Measurements from ENCODE around the gene FFAR4.

The FFAR4 gene

DNA sequence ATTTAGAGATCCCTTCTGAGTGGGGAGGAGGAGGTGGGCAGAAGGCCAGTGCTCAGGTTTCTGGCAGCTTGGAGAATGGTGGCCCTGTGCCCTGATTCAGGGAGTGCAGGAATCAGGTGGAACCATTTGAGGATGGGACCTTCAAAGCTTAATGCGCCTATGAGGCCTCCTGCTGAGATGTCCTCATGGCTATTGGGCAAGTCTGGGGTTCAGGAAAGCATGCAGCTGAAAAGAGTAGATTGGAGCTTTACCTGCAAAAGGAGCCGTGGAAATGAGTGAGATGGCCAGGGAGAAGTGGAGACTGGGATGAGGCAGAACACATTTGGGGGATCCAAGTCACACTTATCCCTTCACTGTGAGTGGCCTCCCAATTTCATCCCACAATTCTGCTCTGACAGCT is 6.1 kb downstream of the FFAR4 start:
- TF ChIP-seq, protein P1, sequence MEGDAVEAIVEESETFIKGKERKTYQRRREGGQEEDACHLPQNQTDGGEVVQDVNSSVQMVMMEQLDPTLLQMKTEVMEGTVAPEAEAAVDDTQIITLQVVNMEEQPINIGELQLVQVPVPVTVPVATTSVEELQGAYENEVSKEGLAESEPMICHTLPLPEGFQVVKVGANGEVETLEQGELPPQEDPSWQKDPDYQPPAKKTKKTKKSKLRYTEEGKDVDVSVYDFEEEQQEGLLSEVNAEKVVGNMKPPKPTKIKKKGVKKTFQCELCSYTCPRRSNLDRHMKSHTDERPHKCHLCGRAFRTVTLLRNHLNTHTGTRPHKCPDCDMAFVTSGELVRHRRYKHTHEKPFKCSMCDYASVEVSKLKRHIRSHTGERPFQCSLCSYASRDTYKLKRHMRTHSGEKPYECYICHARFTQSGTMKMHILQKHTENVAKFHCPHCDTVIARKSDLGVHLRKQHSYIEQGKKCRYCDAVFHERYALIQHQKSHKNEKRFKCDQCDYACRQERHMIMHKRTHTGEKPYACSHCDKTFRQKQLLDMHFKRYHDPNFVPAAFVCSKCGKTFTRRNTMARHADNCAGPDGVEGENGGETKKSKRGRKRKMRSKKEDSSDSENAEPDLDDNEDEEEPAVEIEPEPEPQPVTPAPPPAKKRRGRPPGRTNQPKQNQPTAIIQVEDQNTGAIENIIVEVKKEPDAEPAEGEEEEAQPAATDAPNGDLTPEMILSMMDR (IDR thresholded peaks at IDR 0.05; ENCODE audit: low read length, missing control alignments): no peak
- DNase-seq (ENCODE audit: low read depth): no peak
- no peak overlapping the region for H3K4me3 ChIP-seq (replicated peaks; ENCODE audit: low read depth, low read length)

GRCh38 chr10:93573051-93573909 is 6.8 kb downstream of the FFAR4 start:
- DNase-seq (ENCODE audit: low read depth): no peak
- no peak overlapping the region for H3K4me3 ChIP-seq (replicated peaks; ENCODE audit: low read depth, low read length)
- TF ChIP-seq, protein P1 (IDR thresholded peaks at IDR 0.05; ENCODE audit: low read length, missing control alignments): no peak

- no peak for DNase-seq (ENCODE audit: low read depth)
- TF ChIP-seq, protein P1 (IDR thresholded peaks at IDR 0.05; ENCODE audit: low read length, missing control alignments): no peak
- no peak overlapping the region for H3K4me3 ChIP-seq (replicated peaks; ENCODE audit: low read depth, low read length)
Observed at GRCh38 chr10:93573924-93574323, 7.5 kb downstream of the FFAR4 start.

GRCh38 chr10:93576888-93577287 is 10.4 kb downstream of the FFAR4 start:
- no peak for DNase-seq (ENCODE audit: low read depth)
- no peak overlapping the region for H3K4me3 ChIP-seq (replicated peaks; ENCODE audit: low read depth, low read length)
- TF ChIP-seq, protein P1 (IDR thresholded peaks at IDR 0.05; ENCODE audit: low read length, missing control alignments): no peak

DNA sequence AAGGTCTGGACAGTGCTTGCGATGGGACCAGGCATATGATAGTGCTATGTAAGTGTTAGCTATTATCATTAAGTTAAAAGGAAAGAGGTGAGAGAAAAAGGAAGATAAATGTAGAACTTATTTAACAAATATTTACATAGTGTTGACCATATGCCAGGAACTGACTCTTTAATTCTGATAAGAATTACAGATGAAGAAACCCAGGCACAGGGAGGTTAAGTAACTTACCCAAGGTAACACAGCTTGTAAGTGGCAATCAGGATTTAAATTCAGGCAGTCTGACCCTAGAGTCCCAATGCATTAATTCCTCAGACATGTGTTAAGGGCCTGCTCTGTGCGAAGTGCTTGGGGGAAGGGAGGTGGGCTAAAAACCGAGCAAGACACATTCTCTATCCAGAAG is 11.1 kb downstream of the FFAR4 start:
- DNase-seq (ENCODE audit: low read depth): no peak
- no peak overlapping the region for H3K4me3 ChIP-seq (replicated peaks; ENCODE audit: low read depth, low read length)

DNA sequence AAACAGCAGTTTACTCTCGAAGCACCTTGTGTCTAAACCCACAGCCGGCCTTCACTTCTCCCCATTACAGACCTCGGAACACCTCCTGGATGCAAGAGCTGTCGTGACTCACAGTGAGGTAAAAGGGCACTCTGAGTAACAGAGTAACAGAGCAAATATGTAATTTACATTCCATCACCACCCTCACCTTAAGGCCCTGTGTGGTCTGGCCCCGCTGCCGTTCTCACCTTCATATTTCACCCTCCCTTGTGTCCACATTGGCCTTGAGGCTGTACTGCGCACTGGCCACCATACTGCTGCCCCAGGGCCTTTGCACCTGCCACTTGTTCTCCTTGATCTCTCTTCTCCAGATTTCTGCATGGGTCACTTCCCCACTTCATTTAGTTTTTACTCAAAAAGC is 12.6 kb downstream of the FFAR4 start:
- H3K4me3 ChIP-seq (replicated peaks; ENCODE audit: low read depth, low read length): no peak overlapping the region
- TF ChIP-seq, protein P1 (IDR thresholded peaks at IDR 0.05; ENCODE audit: low read length, missing control alignments): no peak
- DNase-seq (ENCODE audit: low read depth): no peak

More for the DNA sequence above, 11.1 kb downstream of the FFAR4 start:
- TF ChIP-seq, protein P1 (IDR thresholded peaks at IDR 0.05; ENCODE audit: low read length, missing control alignments): no peak

All from fibroblast of pulmonary artery (primary cell).